Frontal cortex (tissue), 4 donors: ENCODE data around the gene CAMK1. TPM values are rescaled to one million over a fixed set of nuclear protein-coding genes. Genes with fewer than 3 reads are reported as not detected.

Experiments used
- DNase-seq, 2 donors: peaks; one replicate each; pipeline ENCODE4 v3.0.0; 2012; ENCODE audit warnings: low spot score in 2 of 2
- FAIRE-seq: peaks from 2 replicates; lab custom pipeline; 2012; peaks lifted over from hg19 to GRCh38; lab: Jason Lieb, UNC
- total RNA-seq: library from RNA; depleted of rRNA; stranded (reverse); fragments of >200 nt; gene quantifications from one replicate; pipeline ENCODE4 v1.2.3, GENCODE V29; 2014
- donor health status: control.
- donor health status: control.
- donor health status: control.

The CAMK1 gene
- total RNA-seq, 1 donor from 2014 or later = 69.7 TPM

DNA sequence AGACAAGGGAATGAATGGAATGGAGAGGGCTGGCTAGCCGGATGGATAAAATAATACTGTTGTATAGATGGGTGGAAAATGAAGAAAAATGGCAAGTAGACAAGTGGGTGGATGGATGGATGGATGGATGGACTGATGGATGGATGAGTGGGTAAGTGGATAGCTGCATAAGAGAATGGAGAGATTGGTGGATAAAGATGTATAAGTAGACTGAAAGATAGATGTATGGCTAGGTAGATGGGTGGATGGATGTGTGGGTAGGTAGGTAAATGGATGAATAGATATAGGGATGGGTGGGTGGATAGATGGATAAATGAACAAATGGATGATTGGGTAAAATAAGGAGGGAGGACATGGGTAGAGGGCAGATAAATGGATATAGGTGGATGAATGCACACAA, 52.2 kb downstream of the CAMK1 start:
- FAIRE-seq (no peak), DNase-seq (no peak)

GRCh38 chr3:9716801-9717555, 52.8 kb downstream of the CAMK1 start:
- no peak for FAIRE-seq
- no peak for DNase-seq

- DNase-seq (peak in 1 of 2 donors; percentile 55), FAIRE-seq (no peak)
These were observed 53.8 kb downstream of the CAMK1 start for GRCh38 chr3:9715764-9716437.

DNA sequence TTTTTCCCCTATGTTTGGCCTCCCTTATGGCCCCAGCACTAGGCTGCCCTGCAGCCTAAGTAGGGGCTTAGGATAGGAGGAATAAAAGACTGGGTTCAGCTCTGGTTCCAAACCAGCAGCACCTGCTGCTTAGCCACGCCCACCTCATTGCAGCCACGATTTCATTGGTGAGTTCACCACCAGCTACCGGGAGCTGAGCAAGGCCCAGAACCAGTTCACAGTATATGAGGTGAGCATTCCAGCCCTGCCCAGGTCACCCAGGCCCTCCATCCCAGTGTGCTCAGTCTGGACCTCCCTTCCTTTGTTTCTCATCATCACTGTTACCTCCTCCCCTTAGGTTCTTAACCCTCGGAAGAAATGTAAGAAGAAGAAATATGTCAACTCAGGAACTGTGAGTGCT, 54.6 kb downstream of the CAMK1 start:
- FAIRE-seq (no peak), DNase-seq (no peak)

- DNase-seq (no peak), FAIRE-seq (no peak)
These were observed 56.6 kb downstream of the CAMK1 start for GRCh38 chr3:9713142-9713541.

DNA sequence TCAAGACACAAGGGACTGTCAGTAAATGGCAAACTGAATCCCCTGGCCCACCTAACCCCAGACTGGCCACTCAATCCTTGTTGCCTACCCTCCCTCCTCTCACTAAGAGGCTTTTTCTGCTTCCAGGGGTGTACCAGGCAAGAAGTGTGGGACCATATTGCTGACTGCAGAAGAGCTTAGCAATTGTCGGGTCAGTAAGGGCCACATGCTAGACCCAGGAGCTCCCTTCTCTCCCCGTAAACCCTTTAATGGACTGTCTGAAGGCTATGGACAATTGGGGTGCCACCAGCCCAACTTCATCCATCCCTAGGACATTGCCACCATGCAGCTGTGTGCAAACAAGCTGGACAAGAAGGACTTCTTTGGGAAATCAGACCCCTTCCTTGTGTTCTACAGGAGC, 57.3 kb downstream of the CAMK1 start:
- FAIRE-seq = no peak

GRCh38 chr3:9710174-9710739, 59.5 kb downstream of the CAMK1 start:
- FAIRE-seq (no peak), DNase-seq (no peak)

More for the DNA sequence above, 57.3 kb downstream of the CAMK1 start:
- DNase-seq = no peak

Other genes starting within 250 kb of the CAMK1 start
- 47.3 TPM for gene LHFPL4, start 216.1 kb downstream of the CAMK1 start, total RNA-seq
- gene MTMR14, start 120.4 kb downstream of the CAMK1 start, total RNA-seq = 20.8 TPM
- 0.41 TPM for gene CPNE9, start 66.1 kb downstream of the CAMK1 start, total RNA-seq
- 16.3 TPM for gene BRPF1, start 38.2 kb downstream of the CAMK1 start, total RNA-seq
- gene OGG1, start 20.0 kb downstream of the CAMK1 start, total RNA-seq = 98.6 TPM
- 33.0 TPM for gene TADA3, start 22.5 kb upstream of the CAMK1 start, total RNA-seq
- 181 TPM for gene ARPC4, start 23.1 kb upstream of the CAMK1 start, total RNA-seq
- 17.1 TPM for gene TTLL3, start 40.3 kb upstream of the CAMK1 start, total RNA-seq
- gene RPUSD3, start 74.1 kb upstream of the CAMK1 start, total RNA-seq = 13.9 TPM
- gene CIDEC, start 110.3 kb upstream of the CAMK1 start, total RNA-seq = not detected
- 15.9 TPM for gene JAGN1, start 120.7 kb upstream of the CAMK1 start, total RNA-seq
- under 0.01 TPM for gene IL17RE, start 132.9 kb upstream of the CAMK1 start, total RNA-seq
- 2.4 TPM for gene IL17RC, start 147.2 kb upstream of the CAMK1 start, total RNA-seq
- gene CRELD1, start 163.9 kb upstream of the CAMK1 start, total RNA-seq = 15.5 TPM
- gene PRRT3, start 182.5 kb upstream of the CAMK1 start, total RNA-seq = 4.1 TPM
- 33.0 TPM for gene EMC3, start 216.9 kb upstream of the CAMK1 start, total RNA-seq